ENCODE data around the gene PKN2. TPM values are rescaled to one million over a fixed set of nuclear protein-coding genes. Genes with fewer than 3 reads are reported as not detected.

PKN2 gene
- total and polyA plus RNA-seq, 3 donors from 2014 or later = 12.0 to 46.5 (median 43.9) TPM

- Histone ChIP-seq H3K27me3 (no peaks in the 10 kb centered on the region), H3K36me3 (ENCODE audit: low read depth, missing control alignments) (no peaks in the 10 kb centered on the region), H3K27ac (no peak overlapping the region), H3K9me3 (no peaks in the 10 kb centered on the region), H3K4me1 (no peaks in the 10 kb centered on the region), H3K4me3 (no peak overlapping the region)
- TF ChIP-seq CTCF (IDR thresholded peaks at IDR 0.05) (no peak), POLR2A (IDR thresholded peaks at IDR 0.05) (no peak)
- intact Hi-C loops (cut with DNase I; ENCODE audit: low total_unique reads) = no loop called here
- no peak for DNase-seq
- 93 to 94% methylated on average over 2 of the region's 2 CpGs for WGBS, 2 donors
These were observed 62.8 kb downstream of the PKN2 start for GRCh38 chr1:88746916-88747315.

GRCh38 chr1:88751714-88752113 is 67.6 kb downstream of the PKN2 start:
- Histone ChIP-seq H3K4me1 (no peaks in the 10 kb centered on the region), H3K27me3 (no peaks in the 10 kb centered on the region), H3K36me3 (ENCODE audit: low read depth, missing control alignments) (no peaks in the 10 kb centered on the region), H3K9me3 (no peaks in the 10 kb centered on the region), H3K4me3 (no peak overlapping the region), H3K27ac (no peak overlapping the region)
- intact Hi-C loops (cut with DNase I; ENCODE audit: low total_unique reads) = no loop called here
- no peak for DNase-seq
- WGBS, 2 donors = 92 to 97% methylated on average over 4 of the region's 4 CpGs
- no peak for TF ChIP-seq CTCF (IDR thresholded peaks at IDR 0.05)
- no peak for TF ChIP-seq POLR2A (IDR thresholded peaks at IDR 0.05)

GRCh38 chr1:88753506-88753905 is 69.4 kb downstream of the PKN2 start:
- Histone ChIP-seq H3K9me3 (no peaks in the 10 kb centered on the region), H3K27me3 (no peaks in the 10 kb centered on the region), H3K27ac (no peak overlapping the region), H3K4me1 (no peaks in the 10 kb centered on the region), H3K36me3 (ENCODE audit: low read depth, missing control alignments) (no peaks in the 10 kb centered on the region), H3K4me3 (no peak overlapping the region)
- DNase-seq = no peak
- WGBS, 2 donors = 93 to 95% methylated on average over 6 of the region's 6 CpGs
- intact Hi-C loops (cut with DNase I; ENCODE audit: low total_unique reads) = no loop called here
- TF ChIP-seq CTCF (IDR thresholded peaks at IDR 0.05) = no peak
- no peak for TF ChIP-seq POLR2A (IDR thresholded peaks at IDR 0.05)

- no peak for DNase-seq
- 41% methylated on average over 1 of the region's 1 CpG for WGBS, 2 donors
These were observed 79.8 kb downstream of the PKN2 start for GRCh38 chr1:88763649-88764406.

More at GRCh38 chr1:88763649-88764406, 79.8 kb downstream of the PKN2 start:
- H3K4me3 ChIP-seq = no peak overlapping the region
- TF ChIP-seq POLR2A (IDR thresholded peaks at IDR 0.05) = no peak
- no peak for TF ChIP-seq CTCF (IDR thresholded peaks at IDR 0.05)
- H3K4me1 ChIP-seq = no peaks in the 10 kb centered on the region
- intact Hi-C loops (cut with DNase I; ENCODE audit: low total_unique reads) = no loop called here
- no peaks in the 10 kb centered on the region for H3K36me3 ChIP-seq (ENCODE audit: low read depth, missing control alignments)
- H3K9me3 ChIP-seq = no peaks in the 10 kb centered on the region
- no peaks in the 10 kb centered on the region for H3K27me3 ChIP-seq
- H3K27ac ChIP-seq = no peak overlapping the region

Measured in testis (tissue), 3 donors.